GM21515 (cell line): Measurements from ENCODE around the gene IGF2R.

Source experiments
- ATAC-seq: cut with Tn5 transposase; IDR thresholded peaks from one replicate; pipeline ENCODE4 v1.9.1; 2021; ENCODE audit not compliant: unreplicated experiment

The IGF2R gene

DNA sequence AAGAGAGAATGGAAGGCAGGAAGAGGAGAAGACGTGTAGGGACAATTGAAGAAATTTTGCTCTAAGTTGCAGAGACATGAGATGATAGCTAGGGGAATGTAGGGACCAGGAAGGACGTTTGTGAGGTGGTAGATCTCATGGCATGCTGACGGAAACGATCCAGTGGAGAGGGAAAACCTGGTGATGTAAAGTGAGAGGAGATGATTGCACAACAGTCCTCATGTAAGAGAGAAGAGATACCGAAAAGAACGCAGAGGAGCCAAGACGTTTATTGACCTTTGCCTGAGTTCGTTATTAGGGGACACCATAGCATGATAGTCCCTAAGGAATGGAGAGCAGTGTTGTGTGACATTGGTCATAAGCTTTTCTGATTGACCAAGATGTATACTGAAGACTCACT lies 55.3 kb downstream of the IGF2R start:
- ATAC-seq: no peak

GRCh38 chr6:160027076-160027475 lies 58.2 kb downstream of the IGF2R start:
- ATAC-seq: no peak

DNA sequence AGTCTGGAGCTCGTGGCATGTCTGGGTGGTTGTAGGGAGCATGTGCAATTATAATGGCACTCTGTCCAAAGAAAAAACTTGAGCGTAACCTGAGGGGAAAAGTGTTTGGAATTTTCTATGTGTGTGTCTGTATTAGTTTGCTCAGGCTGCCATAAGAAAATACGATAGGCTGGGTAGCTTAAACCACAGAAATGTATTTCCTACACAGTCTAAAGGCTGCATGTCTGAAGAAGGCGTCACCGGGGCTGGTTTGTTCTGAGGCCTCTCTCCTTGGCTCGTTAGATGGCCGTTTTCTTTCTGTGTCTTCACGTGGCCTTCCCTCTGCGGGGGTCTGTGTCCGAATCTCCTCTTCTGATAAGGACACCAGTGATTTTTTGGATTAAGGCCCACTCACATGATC lies 59.0 kb downstream of the IGF2R start:
- ATAC-seq: no peak

DNA sequence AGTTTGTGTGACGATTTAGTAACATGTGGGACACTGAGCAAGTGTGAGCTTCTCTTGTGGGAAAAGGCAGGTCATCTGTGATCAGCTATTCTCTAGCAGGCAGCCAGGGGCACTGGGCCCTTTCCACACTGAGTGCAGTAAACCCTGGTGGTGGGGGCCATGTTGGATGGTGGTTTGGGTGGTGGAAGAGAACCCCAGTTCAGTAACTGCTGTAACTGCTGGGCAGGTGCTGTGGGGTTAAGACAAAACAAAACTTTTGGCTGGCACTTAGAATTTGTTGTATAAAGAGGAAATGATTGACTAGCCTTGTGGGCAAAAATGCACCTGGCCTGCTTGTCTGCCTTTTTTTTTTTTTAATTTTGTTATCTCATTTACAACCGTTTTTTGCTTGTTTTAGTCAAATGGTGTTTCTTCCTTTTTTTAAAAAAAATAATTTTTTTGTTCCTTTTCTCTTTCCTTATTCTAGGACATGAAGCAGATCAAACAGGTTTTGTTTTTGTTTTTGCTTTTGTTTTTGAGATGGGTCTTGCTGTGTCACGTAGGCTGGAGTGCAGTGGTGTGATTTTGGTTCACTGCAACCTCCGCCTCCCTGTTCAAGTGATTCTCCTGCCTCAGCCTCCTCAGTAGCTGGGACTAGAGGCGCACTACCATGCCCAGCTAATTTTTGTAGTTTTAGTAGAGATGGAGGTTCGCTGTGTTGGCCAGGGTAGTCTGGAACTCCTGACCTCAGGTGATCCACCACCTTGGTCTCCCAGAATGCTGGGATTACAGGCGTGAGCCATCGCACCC lies 59.8 kb downstream of the IGF2R start:
- ATAC-seq: no peak

DNA sequence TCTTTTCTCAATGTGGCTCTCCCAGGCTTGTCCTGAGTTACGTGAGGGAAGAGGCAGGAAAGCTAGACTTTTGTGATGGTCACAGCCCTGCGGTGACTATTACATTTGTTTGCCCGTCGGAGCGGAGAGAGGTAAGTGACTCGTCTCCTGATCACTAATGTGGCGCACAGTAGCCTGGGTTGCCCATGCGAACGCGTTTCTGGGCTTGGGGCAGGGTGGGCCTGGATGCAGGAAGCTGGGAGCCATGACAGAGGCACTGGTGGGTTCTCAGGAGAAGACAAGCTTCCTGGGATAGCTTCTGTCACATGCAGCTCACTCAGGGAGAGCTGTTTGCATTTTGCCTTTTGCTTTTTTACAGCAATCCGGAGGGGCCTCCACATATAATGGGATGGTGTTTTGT lies 60.6 kb downstream of the IGF2R start:
- ATAC-seq: no peak

DNA sequence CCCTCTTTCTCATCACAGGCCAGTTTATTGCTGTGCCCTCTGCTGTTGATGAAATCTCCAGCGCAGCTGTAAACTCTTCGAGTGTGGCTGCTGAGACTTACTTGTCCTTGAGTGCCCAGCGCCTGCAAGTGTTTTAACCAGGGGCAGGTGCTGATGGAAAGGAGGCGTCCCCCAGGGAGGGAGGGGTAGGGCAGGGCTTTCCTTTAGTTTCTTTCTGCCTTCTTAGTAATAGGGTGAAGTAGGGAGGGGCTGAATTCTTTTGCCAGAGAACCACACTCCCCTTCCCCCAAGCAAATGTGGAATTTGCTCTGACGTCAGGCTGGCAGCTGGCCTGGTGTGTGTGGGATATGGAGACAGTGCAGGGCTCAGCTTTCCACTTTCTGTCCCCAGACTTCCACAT lies 61.2 kb downstream of the IGF2R start:
- ATAC-seq: no peak

- no peak for ATAC-seq
These were observed 62.6 kb downstream of the IGF2R start for GRCh38 chr6:160031442-160031841.

GRCh38 chr6:160031871-160032270 lies 63.0 kb downstream of the IGF2R start:
- no peak for ATAC-seq

DNA sequence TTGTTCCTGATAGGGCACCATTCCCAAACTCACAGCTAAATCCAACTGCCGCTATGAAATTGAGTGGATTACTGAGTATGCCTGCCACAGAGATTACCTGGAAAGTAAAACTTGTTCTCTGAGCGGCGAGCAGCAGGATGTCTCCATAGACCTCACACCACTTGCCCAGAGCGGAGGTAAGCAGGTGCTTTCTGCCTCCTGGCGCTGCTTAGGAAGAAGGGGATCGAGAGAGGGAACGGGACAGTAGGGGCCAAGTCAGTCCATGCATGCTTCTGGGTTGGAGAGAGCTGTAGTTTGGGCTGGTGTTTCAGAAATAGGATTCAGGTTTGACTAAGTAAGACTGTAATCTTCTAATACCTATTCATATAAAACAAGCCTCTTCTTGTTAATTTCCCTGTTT lies 63.7 kb downstream of the IGF2R start:
- ATAC-seq: no peak

GRCh38 chr6:160034036-160034930 lies 65.4 kb downstream of the IGF2R start:
- no peak for ATAC-seq

- ATAC-seq: no peak
These were observed 66.4 kb downstream of the IGF2R start for GRCh38 chr6:160035241-160035640.

DNA sequence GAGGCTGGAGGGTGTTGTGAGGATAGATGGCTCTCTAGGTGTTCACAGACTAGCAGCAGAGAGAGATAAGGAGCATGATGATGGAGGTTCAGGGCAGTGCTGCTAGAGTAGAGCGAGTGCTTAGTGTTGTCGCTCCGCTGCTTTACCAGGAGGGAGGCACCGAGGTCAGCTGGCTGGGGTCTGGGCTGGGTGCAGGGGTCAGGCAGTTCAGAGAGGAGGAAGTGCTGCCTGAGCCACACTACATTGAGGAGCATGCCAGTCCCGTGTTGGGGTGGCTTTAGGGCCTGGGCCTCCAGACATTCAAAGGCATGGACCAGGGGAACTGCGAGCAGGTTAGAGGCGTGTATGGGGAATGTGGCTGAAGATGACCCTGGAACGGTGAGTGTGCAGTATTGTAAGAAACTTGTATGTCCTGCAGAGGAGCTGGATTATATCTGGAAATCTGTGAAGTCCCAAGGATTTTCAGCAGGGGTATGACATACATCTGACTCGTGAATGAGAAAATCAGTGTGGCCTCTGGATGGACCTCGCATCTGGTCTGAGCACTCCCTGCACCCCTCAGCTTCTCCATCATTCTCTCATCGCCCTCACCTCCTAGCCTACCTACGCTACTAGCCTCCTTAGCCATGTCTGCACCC lies 66.9 kb downstream of the IGF2R start:
- no peak for ATAC-seq

DNA sequence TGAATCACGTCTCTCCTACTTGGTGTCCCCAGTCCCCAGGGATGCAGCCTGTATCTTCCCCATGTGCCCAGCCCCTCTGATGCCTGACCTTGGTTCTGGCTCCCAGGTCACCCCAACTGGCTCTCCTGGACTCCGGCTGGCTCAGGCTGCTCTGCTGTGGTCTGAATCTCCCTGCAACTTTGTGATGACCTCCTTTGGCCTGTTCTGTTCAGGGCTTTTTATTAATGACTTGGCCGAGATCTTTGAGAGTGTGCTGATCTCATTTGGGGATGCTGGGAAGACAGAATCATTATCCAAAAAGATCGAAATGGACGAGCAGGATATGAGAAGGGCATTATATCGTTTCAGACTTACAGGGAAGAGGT lies 67.4 kb downstream of the IGF2R start:
- ATAC-seq: no peak

DNA sequence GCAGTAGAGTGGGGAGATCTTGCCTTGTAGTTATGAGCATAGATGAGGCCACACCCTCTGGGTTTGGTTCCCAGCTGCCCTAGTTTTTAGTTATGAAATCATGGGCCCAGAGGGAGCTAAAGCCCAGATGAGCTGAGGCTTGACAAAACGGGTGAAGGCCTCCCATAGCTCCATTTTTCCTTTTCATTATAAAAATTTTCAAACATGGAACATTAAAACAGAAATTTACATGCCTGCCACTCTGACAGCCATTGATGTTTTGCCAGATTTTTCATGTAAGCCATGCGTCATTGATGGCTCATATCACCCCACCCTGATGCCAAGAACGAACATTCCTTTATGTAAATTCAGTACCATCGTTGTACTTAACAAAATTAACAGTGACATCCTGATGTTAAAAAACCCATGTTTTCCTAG lies 67.9 kb downstream of the IGF2R start:
- ATAC-seq: no peak

DNA sequence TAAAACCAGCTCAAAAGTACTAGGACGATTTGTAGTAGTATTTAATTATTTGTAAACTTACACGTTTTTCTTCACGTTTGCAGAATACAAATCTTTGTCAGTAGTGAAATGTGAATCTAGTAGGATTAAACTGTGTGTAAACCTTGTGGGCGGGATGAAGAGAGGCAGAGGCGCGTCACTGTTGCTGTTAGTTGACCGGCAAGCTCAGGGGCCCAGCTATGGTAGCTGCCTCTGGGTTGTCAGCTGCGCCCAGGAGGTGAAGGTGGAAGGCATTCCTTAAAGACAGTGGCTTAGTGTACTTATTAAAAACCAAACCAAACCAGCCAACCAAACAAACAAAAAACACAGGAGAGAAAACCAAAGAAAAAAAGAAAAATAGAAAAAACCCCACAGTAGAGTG lies 69.6 kb downstream of the IGF2R start:
- no peak for ATAC-seq

DNA sequence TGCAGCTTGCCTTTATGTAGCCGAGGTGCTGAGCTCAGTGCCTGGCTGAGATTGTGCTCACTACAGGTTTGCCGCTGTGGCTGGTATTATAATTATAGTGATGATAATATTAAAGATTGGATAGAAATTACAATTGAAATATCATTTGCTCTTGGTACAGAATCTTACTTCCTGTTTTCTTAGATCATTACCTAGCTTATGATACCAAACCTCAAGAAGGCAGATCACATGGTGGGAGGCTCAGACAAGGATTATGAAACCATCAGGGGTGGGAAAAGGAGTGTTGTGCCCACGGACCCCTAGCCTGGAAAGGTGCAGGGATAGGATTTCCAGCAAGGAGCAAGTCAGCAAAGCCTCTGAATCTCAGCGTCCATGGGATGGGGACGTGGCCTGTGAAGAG lies 70.6 kb downstream of the IGF2R start:
- ATAC-seq: no peak

DNA sequence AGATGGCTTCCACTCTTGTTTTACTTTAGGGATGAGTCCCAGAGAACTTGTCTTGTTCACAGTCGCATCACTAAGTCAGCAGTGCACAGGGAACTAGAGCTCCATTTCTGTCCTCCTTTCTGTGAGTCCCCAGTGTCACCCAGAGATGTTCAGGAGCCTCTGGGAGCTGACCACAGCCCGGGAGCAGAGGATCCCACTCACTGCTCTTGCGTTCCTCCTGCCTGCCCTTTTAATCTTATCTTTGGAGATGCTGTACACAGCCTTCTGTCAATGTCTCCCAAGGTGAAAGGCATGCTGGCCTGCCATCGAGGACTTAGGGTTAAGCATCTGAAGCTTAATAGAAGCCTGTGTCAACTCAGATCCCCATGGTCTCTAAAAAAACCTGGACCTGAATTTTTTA lies 71.2 kb downstream of the IGF2R start:
- ATAC-seq: no peak

DNA sequence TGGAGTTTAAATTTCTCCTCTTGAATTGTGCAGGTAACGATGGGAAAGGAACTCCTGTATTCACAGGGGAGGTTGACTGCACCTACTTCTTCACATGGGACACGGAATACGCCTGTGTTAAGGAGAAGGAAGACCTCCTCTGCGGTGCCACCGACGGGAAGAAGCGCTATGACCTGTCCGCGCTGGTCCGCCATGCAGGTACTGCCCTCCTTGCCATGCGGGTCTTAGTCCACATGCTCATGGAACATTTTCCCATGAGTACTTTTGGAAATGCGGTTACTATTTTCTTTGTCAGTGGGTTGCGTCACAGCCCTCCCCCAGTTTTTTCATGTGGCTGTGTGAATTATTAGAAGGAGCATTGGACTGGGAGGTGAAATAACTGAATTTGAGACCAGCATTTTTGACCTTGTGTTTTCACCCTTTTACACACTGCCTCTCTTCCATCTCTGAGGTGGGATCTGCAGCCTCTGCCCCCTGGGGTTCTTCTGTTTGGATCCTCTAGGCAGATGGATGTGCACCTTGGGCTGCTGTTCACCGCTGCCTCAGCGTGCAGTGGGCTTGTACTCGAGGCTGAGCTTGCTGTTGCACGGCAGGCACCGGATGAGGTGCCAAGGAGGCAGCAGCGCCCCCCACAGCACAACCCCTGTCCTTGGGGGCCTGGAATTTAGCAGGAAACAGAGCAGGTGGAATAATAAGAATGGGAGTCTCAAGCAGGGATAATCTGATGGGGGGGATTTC lies 71.8 kb downstream of the IGF2R start:
- no peak for ATAC-seq

DNA sequence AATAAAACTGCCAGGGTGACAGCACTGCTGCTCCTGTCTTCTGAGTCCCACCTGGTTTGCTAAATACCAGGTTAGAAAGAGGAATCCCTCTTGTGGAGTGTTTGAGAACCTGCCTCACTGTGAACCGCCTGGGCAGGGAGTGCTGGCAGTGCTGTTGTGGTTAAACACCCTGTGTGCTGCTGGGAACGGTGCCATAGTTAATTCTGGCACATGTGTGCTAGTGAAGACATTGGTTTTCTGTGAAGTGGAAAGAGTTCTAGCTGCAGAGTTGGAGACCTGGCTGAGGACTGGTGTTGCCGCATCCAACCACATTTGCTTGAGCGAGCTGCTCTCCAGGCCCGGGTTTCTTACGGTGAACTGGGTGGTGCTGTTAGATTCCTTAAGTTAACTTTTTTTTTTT lies 72.7 kb downstream of the IGF2R start:
- ATAC-seq: no peak

DNA sequence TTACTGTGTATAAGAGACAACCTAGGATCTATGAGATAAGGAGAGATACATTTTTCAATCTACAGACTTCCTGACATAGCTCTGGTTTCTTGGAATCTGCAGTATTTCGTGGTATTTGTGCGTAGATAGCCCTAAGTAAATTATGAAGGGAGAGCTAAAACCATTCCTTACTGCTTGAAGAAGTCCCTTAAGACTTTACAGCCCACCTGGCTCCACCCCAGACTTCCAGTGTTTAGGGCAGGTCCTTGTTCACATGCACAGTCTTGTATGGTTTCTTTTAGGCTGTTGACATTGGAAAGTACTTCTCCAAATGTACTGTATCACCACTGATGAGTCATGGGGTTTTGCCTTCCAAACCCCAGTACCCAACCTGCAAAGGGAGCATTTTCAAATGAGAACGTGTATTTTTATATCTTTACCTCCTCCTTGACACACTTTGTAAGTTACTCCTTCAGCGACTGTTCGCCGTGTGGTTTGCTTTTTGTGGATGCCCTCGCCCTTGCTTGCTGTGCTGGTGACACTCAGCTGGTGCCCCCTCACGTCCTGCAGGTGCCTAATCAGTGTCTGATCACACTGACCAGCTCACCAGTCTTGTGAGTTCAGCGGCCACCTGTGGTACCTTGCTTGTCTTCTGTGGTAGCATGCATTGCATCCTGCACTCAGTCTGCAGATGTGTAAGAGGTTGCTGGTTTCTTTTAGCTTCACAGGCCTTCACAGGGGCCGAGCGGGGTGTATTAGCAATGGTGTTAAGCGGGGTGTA lies 73.3 kb downstream of the IGF2R start:
- no peak for ATAC-seq
